CD4-positive, alpha-beta T cell treated with Interleukin-15 for 1 hour (primary cell): ENCODE results near the gene UBE2D2.
"Not testable (repeated sequence)": the region's sequence is repeated elsewhere in the genome, so short reads cannot be mapped to it uniquely, and the experiment has no call there.

Experiments used
- DNase-seq: peaks from one replicate; pipeline ENCODE4 v3.0.0-alpha.2; 2020

The UBE2D2 gene

GRCh38 chr5:139560752-139561654 is at the start of gene UBE2D2:
UBE2D2 (plus strand) TSS chr5:139561339; CDS start chr5:139561792, 453 bp downstream.
- peak; percentile 96 for DNase-seq

GRCh38 chr5:139512786-139513390 is 48.3 kb upstream of the UBE2D2 start:
- no peak for DNase-seq

GRCh38 chr5:139513434-139513833 is 47.7 kb upstream of the UBE2D2 start:
- peak; percentile 81 for DNase-seq

- no peak for DNase-seq
Observed at GRCh38 chr5:139513852-139514485, 47.2 kb upstream of the UBE2D2 start.

- DNase-seq: no peak
Observed at GRCh38 chr5:139514486-139514856, 46.7 kb upstream of the UBE2D2 start.

- DNase-seq: peak; percentile 87
Observed at GRCh38 chr5:139517683-139518564, 43.2 kb upstream of the UBE2D2 start.

GRCh38 chr5:139523635-139524445 is 37.3 kb upstream of the UBE2D2 start:
- no peak for DNase-seq

GRCh38 chr5:139524446-139524845 is 36.7 kb upstream of the UBE2D2 start:
- no peak for DNase-seq

- DNase-seq: no peak
Observed at GRCh38 chr5:139524940-139525585, 36.1 kb upstream of the UBE2D2 start.

- not testable (repeated sequence) for DNase-seq
Observed at GRCh38 chr5:139525586-139526308, 35.4 kb upstream of the UBE2D2 start.

GRCh38 chr5:139526309-139527089 is 34.6 kb upstream of the UBE2D2 start:
- not testable (repeated sequence) for DNase-seq

GRCh38 chr5:139527090-139527470 is 34.1 kb upstream of the UBE2D2 start:
- DNase-seq: not testable (repeated sequence)

GRCh38 chr5:139527896-139528467 is 33.2 kb upstream of the UBE2D2 start:
- DNase-seq: not testable (repeated sequence)

- DNase-seq: not testable (repeated sequence)
Observed at GRCh38 chr5:139528695-139529094, 32.4 kb upstream of the UBE2D2 start.

- not testable (repeated sequence) for DNase-seq
Observed at GRCh38 chr5:139530079-139530478, 31.1 kb upstream of the UBE2D2 start.

- DNase-seq: no peak
Observed at GRCh38 chr5:139531772-139532169, 29.4 kb upstream of the UBE2D2 start.

GRCh38 chr5:139543423-139543991 is 17.6 kb upstream of the UBE2D2 start:
- peak; percentile 74 for DNase-seq

GRCh38 chr5:139546593-139546992 is 14.5 kb upstream of the UBE2D2 start:
- not testable (repeated sequence) for DNase-seq
